ENCODE measurements around the gene VSX1.
A peak's percentile ranks its signal among the peaks of the same experiment; 100 is the strongest.

The VSX1 gene

DNA sequence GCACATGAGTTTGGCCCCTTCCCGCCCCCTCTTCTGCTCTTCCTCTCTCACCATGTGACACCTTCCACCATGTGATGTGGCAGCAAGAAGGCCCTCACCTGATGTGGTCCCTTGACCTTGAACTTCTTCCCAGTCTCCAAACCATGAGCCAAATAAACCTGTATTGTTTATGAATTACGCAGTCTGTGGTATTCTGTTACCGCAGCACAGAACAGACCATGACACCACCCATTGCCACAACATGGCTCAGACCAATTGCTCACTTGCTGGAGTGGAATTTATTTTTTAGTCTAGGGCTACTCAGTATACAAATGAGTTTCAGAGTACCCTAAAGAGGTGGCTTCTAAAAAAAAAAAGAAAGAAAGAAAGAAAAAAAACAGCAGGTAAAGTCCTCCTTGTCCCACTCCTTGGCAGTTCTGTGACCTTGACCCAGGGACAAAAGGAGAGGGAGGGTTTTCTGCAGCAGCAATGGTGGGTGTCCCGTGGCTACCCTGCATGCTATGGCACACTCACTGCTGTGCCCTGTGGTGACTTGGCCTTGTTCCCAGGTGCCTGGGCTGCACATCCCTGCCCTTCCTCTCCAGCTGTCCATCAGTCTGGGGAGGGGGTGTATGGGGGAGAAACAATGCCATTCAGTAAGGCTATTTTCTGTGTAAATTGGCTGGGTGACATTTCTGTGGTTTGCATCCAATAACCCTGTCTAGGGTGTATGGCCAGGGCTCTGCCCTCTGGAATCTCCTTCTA lies 5.4 kb upstream of the VSX1 start:
- no peak for DNase-seq (ENCODE audit: low spot score)

DNA sequence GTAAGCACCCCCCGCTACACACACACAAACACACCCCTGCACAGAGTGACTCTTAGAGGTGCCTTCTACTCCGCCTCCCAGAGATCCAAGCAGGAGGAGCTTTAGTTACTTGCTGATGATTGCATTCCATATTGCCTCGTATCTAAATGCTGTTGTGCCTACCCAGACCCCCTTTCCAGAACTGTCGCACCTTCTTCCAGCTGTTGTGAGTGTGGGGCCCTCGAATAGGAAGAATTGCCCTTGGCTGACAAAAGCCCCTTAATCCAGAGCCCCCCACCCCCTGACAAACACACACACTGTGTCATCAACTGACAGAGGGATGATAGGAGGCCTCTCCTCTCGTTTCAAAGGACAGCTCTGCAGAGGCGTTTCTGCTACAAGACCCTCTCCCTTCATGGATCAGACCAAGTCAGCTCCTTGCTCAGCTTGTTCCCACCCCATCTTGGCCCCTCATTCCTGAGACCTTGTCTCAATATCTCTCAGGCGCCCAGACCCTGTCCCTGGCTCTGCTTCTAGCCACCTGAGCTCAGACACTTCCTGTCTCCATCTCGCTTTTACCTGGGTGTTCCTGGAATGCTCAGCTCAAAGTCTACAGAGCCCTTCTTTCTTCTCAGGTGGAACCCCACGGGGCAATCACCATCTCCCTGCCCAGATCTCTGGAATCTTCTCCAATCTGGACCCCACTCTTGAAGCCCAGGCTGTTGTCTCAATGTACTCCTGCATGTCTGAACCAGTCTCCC lies 4.0 kb upstream of the VSX1 start:
- DNase-seq (ENCODE audit: low spot score), result no peak

DNA sequence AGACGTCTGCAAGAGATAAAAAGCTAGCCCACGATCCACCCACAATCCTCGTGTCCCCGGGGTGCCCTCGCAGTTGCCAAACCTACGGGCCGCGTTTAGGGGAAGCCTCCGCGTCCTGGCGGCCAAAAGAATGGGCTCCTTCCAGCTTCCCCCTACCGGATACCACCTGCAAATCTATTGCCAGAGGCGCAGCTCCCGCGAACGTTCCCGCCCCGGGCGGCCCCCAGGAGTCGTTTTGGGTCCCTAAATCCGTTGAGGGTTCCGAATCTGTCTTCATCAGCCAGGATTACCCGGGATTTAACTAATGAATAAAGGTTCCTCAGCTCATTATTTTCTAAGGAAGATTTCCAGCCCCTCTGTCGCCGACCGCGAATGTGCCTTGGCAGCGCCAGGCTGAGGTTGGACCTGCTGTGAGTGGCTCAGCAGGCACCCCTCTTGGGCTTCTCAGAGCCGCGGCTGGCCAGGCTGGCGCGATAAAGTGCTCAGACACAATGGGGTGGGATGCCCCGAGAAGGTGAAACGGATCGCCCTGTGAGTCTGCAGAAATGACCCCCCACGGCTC lies 2.8 kb upstream of the VSX1 start:
- DNase-seq (ENCODE audit: low spot score), result no peak

GRCh38 chr20:25083773-25084625 lies 2.1 kb upstream of the VSX1 start:
- no peak for DNase-seq (ENCODE audit: low spot score)

DNA sequence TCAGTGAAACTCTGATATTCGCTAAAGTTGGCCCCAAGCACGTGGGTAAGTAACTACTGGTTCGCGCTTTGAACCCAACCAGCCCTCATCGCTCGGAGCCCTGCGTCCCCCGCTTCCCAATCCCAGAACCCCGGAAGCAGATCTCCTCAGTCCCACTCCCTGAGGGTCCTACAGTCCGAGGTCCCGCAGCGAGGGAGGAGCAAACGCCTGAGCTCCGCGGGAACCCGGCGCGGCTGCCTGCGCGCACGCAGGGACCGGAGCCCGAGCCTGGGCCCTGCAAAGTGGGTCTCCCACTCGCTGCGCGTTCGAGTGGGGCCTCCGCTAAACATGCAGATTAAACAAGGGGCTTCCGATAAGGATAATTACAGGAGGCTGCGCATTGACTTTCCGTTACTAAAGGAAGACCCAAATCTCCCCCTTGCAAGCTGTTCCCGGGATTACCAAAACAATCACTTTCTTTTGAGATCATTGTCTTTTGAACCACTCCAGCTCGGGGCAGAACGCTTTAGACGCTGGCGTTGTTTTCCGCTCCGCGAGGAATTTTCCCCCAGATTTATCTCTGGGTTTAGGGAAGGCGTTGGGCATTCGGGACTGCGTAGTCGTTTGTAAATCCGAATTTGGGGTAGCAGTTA lies 1.3 kb upstream of the VSX1 start:
- DNase-seq (ENCODE audit: low spot score), result no peak

- DNase-seq (ENCODE audit: low spot score), result no peak
These were observed 545 bp upstream of the VSX1 start for GRCh38 chr20:25082498-25082873.

DNA sequence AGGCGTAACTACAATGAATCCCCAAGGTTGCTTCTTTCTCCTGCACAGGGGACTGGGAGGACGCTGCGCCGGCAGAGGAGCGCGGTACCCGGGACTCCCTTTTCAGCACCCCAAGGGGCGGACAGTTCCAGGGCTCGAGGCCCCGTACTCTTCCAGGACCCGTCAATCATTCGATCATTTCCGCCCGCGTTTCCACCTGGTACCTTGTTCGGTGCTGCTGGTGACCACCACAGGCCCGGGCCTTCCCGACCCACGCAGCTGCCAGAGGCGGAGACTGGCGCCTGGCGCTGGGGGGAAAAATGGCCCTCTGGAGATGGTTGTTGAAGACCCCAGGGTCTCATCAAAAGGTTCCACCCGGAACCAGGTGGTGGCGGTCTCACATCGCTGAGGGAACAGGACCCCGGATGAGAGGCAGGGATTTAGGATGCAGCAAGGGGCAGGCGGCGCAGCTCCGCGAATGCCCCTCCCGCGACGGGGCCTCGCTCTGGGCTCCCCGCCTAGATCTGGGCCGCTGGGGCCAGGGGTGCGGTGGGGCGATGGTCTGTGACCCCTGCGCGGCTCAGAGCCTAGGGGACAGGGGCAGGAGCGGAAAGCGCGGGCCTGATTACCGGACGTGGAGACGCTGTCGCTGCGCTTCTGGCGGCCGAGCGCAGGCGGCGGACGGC lies 744 bp downstream of the VSX1 start:
- no peak for DNase-seq (ENCODE audit: low spot score)

DNA sequence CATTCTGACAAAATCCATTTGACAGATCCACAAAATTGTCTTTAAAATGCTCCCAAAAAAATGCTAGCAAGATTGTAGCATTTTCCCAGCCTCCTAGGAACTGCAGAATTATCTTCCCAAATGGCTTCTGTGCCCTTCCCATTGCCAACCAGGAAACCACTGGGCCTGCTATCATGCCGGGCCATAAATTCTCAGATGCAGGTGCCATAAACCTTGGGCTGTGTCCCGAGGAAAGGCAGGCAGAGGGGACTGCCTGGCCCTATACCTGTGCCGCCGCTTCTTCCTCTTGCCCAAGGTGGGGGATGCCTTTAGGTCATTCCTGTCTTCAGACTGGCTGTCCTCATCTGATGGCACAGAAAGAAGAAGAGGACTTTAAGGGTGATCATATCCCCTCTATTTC lies 2.8 kb downstream of the VSX1 start:
- no peak for DNase-seq (ENCODE audit: low spot score)

DNA sequence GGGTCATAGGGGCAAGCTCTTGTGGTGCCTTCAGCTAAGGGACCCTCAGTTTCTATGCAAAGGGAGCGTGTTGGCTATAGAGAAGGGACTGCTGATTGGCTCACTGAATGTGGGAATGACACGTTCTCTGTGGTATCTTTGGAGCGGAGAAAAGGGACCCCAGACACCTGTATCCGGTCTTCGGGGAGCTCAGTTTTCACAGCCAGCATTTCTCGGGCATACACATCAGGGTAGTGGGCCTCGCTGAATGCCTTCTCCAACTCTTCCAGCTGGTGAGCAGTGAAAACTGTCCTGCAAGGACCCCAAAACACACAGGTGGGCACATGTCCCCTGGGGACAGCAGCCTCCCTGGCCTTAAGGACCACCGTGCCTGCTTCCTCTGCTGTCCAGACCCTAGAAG lies 3.3 kb downstream of the VSX1 start:
- no peak for DNase-seq (ENCODE audit: low spot score)

- DNase-seq (ENCODE audit: low spot score), result no peak
These were observed 4.3 kb downstream of the VSX1 start for GRCh38 chr20:25077610-25078169.

DNA sequence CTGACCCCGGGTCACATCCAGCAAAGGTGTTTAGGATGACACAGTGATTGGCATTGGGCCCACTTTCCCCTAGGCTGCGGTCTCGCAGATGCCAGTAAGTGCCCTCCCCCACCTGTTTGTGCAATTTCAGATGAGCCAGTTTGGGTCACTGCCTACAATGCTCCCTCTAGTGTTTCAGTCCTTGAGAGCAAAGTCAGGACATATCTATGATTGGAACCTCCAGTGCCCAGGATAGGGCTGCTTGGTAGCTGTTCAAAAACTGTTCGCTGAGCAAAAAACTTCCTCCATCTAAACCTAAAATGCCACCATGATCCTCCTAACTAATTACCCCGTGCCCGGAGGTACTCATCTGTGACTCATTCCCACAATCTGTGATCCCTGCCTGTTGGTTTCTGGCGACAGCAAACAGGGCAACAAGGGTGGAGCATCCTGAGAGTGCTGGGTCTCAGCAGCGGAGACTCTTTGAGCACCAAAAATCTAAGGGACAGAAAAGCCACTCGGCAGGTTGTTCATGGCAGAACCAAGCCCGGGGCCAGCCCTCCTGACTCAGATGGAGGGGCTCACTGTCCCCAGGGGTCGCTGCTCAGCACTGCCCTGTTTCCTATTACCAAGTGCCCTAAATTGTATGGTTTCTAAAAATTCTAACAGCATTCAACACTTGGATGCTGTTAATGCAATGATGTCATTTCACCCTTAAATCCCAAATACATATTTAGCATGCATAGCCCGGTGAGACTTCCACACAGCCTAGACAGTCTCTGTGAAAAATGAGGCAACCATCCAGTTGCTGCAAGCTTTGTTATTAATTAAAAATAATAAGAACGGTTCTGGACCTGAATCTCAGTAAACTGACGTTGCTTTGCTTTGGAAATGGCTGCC lies 5.0 kb downstream of the VSX1 start:
- DNase-seq (ENCODE audit: low spot score), result peak; percentile 49

DNA sequence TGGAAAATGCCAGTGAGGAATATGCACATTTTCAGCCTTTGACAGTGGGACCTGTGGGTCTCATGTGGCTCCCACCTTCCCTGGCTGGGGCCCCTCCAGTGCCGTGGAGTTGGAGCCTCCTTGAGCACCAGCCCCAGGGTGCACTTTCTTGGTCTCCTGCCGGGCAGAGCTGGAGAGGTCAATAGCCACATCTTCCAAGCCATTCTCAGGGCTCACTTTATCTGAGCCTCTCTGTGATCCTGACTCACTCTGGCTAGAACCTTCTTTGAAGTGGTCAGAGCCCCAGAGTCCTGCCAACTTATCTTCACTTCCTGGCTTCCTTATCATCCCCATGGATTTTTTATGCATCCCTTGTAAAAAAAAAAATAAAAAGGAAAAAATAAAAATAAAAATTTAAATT lies 5.7 kb downstream of the VSX1 start:
- no peak for DNase-seq (ENCODE audit: low spot score)

DNA sequence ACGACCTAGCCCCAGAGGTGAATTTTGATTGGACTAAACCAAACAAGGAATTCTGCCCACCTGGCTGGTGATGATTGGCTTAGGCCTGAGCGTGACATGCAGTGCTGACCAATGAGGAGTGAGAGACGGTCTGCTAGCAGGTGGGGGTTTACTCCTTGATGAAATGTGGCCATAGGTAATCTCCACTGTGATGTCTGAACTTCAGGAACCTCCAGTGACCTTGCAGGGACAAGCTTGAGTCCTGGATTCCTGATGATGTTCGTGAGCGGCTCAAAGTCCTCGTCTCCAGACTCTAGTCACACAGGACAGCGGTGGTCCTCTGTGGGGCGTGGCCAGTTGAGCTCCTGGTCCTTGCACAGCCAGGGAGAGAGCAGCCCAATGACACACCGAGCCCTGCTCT lies 8.4 kb downstream of the VSX1 start:
- no peak for DNase-seq (ENCODE audit: low spot score)

DNA sequence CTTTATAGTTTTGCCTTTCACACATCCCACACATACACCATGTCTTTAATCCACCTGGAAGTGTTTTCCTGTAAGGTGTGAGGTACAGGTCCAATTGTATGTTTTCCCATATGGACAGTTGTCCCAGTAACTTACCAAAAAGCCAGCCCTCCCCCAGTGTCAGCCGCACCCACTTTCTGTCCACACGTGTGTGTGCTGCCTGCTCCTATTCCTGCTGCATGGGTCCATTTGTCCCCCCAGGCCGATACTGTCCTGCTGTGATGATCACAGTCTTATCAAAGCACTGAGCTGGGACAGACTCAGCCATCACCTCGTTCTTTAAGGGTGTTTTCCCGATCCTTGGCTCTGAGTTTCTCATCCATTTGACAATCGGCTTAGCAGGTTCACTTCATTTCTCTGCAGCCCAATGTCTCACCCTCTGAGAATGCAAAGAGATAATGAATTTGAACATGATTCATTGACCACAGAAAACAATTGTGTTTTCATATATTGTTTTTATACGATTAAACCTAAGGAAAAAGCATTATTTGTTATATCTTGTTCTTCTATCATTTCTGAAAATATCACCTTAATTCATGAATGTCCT lies 9.6 kb downstream of the VSX1 start:
- no peak for DNase-seq (ENCODE audit: low spot score)

- DNase-seq (ENCODE audit: low spot score), result no peak
These were observed 10.2 kb downstream of the VSX1 start for GRCh38 chr20:25071734-25072133.

- DNase-seq (ENCODE audit: low spot score), result no peak
These were observed 11.0 kb downstream of the VSX1 start for GRCh38 chr20:25070821-25071473.

DNA sequence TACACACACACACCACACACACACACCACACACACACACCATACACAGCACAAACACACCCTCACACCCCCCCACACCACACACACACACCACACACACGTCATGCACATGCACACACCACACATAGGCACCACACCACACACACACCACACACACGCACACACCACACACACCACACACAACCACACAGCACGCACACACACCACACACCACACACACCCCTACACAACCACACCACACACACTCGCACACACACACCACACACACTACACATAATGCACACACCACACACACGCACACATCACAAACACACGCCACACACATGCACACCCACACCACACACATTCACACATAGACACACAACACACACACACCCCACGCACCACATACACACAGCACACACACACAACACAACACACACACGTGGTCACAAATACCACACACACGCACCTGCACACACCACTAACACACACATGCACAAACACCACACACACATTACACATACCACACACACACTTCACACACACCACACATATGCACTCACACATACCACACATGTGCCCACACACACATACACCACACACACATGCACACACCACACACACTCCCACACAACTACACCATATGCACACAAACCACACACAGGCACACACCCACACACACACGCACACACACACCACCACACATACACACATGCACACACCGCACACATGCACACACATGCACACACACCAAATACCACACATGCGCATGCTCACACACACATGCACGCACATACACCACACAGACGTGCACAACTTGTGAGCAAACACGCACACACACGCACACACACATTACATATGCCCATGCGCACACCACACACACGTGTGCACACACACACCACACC lies 14.6 kb downstream of the VSX1 start:
- DNase-seq (ENCODE audit: low spot score), result no peak

DNA sequence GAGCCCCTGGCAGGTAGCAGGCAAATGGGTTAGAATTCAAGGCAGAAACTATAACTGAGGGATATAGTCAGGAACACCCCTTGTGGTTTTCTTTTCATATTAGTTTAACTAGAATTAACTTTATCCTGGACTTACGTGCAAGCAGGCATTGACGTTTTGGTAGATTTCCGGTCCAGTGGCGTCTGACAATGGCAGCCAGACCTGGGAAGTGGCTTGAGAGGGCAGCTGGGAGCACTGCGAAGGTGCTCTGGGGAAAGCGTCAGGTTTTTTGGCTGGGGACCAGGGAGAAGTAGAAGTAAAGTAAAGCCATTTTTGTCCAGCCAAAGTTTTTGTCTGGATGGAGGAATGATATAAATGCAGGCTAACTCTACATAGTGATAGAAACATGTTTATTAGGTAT lies 15.6 kb downstream of the VSX1 start:
- no peak for DNase-seq (ENCODE audit: low spot score)

Data from pons (tissue), 1 donor.